NCI-H2227 (cell line): Measurements from ENCODE around the gene RAI1.
A peak's percentile ranks its signal among the peaks of the same experiment; 100 is the strongest.

Experiments
- DNase-seq: peaks from one replicate; lab custom pipeline; 2025; ENCODE audit not compliant: unreplicated experiment; lab: John Stamatoyannopoulos, UW

RAI1 gene

GRCh38 chr17:17856386-17856785 lies 175.1 kb downstream of the RAI1 start:
- no peak for DNase-seq

- DNase-seq: no peak
Measured at GRCh38 chr17:17857496-17857895, 176.2 kb downstream of the RAI1 start.

GRCh38 chr17:17859909-17860765 lies 178.9 kb downstream of the RAI1 start:
- peak; percentile 63 for DNase-seq

- no peak for DNase-seq
Measured at GRCh38 chr17:17860766-17861107, 179.5 kb downstream of the RAI1 start.
